Measurements from ENCODE around the gene CTF1.

GRCh38 chr16:30950516-30951065, 54.2 kb downstream of the CTF1 start:
- TF ChIP-seq EZH2phosphoT487 (IDR thresholded peaks at IDR 0.05; ENCODE audit: borderline replicate concordance): no peak
- TF ChIP-seq CTCF (conservative IDR thresholded peaks at IDR 0.05; ENCODE audit: low read length): no peak

Data from Loucy (cell line).